Caco-2 (cell line): ENCODE measurements around the gene TEPSIN. TPM values are rescaled to one million over a fixed set of nuclear protein-coding genes. Genes with fewer than 3 reads are reported as not detected.

Experiments used
- BruUV-seq: library from RNA; stranded (reverse); fragments of 400-500 nt; replicated peaks from 2 replicates; lab custom pipeline; 2021; lab: Mats Ljungman, UMichigan
- CTCF ChIA-PET: fragments of 300-600 bp; sonication (Branson Sonifier 250); formaldehyde crosslinking; loops from one replicate; lab custom pipeline; 2022; ENCODE audit warnings: antibody characterized with exemption; lab: Charles Lee
- POLR2A ChIA-PET: fragments of 300-600 bp; sonication (Branson Sonifier 250); formaldehyde crosslinking; loops from one replicate; lab custom pipeline; 2022; ENCODE audit warnings: antibody characterized with exemption; lab: Charles Lee
- DNase-seq, 2 experiments: peaks; one replicate each; pipeline versions ENCODE4 v3.0.0 to v3.0.0-alpha.2; 2020 to 2022
- H3K27me3 ChIP-seq: replicated peaks from 2 replicates; pipeline ENCODE4 v1.6.0; 2011; ENCODE audit warnings: low read length; ENCODE audit not compliant: control insufficient read depth, insufficient read depth
- H3K36me3 ChIP-seq: 2 replicates; pipeline ENCODE4 v1.5.1; 2011; ENCODE audit warnings: low read length; ENCODE audit not compliant: control insufficient read depth, insufficient read depth
- H3K4me1 ChIP-seq: fragments of 250-450 bp; sonication (Bioruptor Pico); 2 replicates; pipeline ENCODE4 v1.5.1; 2020; ENCODE audit warnings: mild to moderate bottlenecking
- H3K4me3 ChIP-seq: 2 replicates; pipeline ENCODE4 v1.5.1; 2011; ENCODE audit warnings: low read depth, mild to moderate bottlenecking, control low read depth, low read length
- H3K9me3 ChIP-seq: fragments of 250-450 bp; sonication (Bioruptor Pico); 2 replicates; pipeline ENCODE4 v1.5.1; 2020; ENCODE audit warnings: mild to moderate bottlenecking, moderate library complexity
- H3K27ac Mint-ChIP-seq: one replicate; pipeline ENCODE4 v1.8.0; 2022; ENCODE audit warnings: mixed read lengths; ENCODE audit not compliant: unreplicated experiment
- H3K27me3 Mint-ChIP-seq: one replicate; pipeline ENCODE4 v1.8.0; 2022; ENCODE audit warnings: mixed read lengths; ENCODE audit not compliant: insufficient read depth, unreplicated experiment
- H3K36me3 Mint-ChIP-seq: one replicate; pipeline ENCODE4 v1.8.0; 2022; ENCODE audit warnings: mild to moderate bottlenecking, mixed read lengths; ENCODE audit not compliant: insufficient read depth, unreplicated experiment
- H3K4me1 Mint-ChIP-seq: one replicate; pipeline ENCODE4 v1.8.0; 2022; ENCODE audit warnings: low read depth, mixed read lengths; ENCODE audit not compliant: unreplicated experiment
- H3K4me3 Mint-ChIP-seq: one replicate; pipeline ENCODE4 v1.8.0; 2022; ENCODE audit warnings: mild to moderate bottlenecking, moderate library complexity, mixed read lengths; ENCODE audit not compliant: unreplicated experiment
- H3K9me3 Mint-ChIP-seq: one replicate; pipeline ENCODE4 v1.8.0; 2022; ENCODE audit warnings: mixed read lengths; ENCODE audit not compliant: unreplicated experiment
- CTCF ChIP-seq, 2 experiments: fragments of 200-600 bp in 1 of 2; IDR thresholded peaks; 1 replicate in 1 of 2; 2 replicates in 1 of 2; pipeline versions ENCODE4 v1.5.1 to v1.8.0; 2011 to 2022; ENCODE audit warnings: antibody characterized with exemption in 1 of 2, control low read depth in 1 of 2, inconsistent platforms in 1 of 2, low read depth in 1 of 2, low read length in 1 of 2, mild to moderate bottlenecking in 1 of 2, moderate library complexity in 1 of 2; ENCODE audit not compliant: insufficient read depth in 1 of 2, severe bottlenecking in 1 of 2, unreplicated experiment in 1 of 2
- intact Hi-C: fragments of 100-400 bp; cut with micrococcal nuclease; formaldehyde crosslinking; loops from one replicate; pipeline ENCODE4 v1.10.0; 2022; ENCODE audit not compliant: unreplicated experiment
- total RNA-seq: library from RNA; stranded (reverse); gene quantifications from 2 replicates; pipeline ENCODE4 v1.2.3, GENCODE V29; 2022

TEPSIN gene
- total RNA-seq, 1 experiment from 2014 or later: 40.3 TPM

GRCh38 chr17:81287152-81287551 lies 48.3 kb upstream of the TEPSIN start:
- intact Hi-C loops: no loop called here
- Histone ChIP-seq H3K27me3 (no peaks in the 10 kb centered on the region), H3K4me1 (no peaks in the 10 kb centered on the region), H3K36me3 (no peaks in the 10 kb centered on the region; the same call in 1 of the 2 replicates), H3K9me3 (no peaks in the 10 kb centered on the region), H3K4me3 (no peak overlapping the region)
- H3K9me3 Mint-ChIP-seq: no peaks in the 10 kb centered on the region
- no peaks in the 10 kb centered on the region for H3K4me1 Mint-ChIP-seq
- no peak overlapping the region for H3K4me3 Mint-ChIP-seq
- no peak for TF ChIP-seq CTCF (IDR thresholded peaks at IDR 0.05; ENCODE audit: insufficient read depth in 1 of 2, low read depth in 1 of 2, low read length in 1 of 2, severe bottlenecking in 1 of 2, unreplicated experiment in 1 of 2)
- ChIA-PET POLR2A (no interaction called here), CTCF (interaction anchor here (1.4 kb wide), 1 partner anchor 198 kb away, joined by 3 read pairs; no protein-coding TSS in a partner anchor)
- H3K27ac Mint-ChIP-seq: no peak overlapping the region
- no peaks in the 10 kb centered on the region for H3K27me3 Mint-ChIP-seq
- no peak for DNase-seq
- H3K36me3 Mint-ChIP-seq: peaks cover 40% of the 10 kb centered on the region
- BruUV-seq: no TSS peak

GRCh38 chr17:81286491-81287145 lies 47.8 kb upstream of the TEPSIN start:
- H3K27ac Mint-ChIP-seq: no peak overlapping the region
- H3K36me3 Mint-ChIP-seq: peaks cover 38% of the 10 kb centered on the region
- no peaks in the 10 kb centered on the region; the same call in 1 of the 2 replicates for H3K36me3 ChIP-seq
- TF ChIP-seq CTCF (IDR thresholded peaks at IDR 0.05; ENCODE audit: insufficient read depth in 1 of 2, low read depth in 1 of 2, low read length in 1 of 2, severe bottlenecking in 1 of 2, unreplicated experiment in 1 of 2): no peak
- POLR2A ChIA-PET: no interaction called here
- H3K4me1 ChIP-seq: no peaks in the 10 kb centered on the region
- DNase-seq: no peak
- no peaks in the 10 kb centered on the region for H3K27me3 ChIP-seq
- H3K4me1 Mint-ChIP-seq: no peaks in the 10 kb centered on the region
- no peaks in the 10 kb centered on the region for H3K9me3 ChIP-seq
- H3K4me3 ChIP-seq: no peak overlapping the region
- H3K4me3 Mint-ChIP-seq: no peak overlapping the region
- no TSS peak for BruUV-seq
- H3K9me3 Mint-ChIP-seq: no peaks in the 10 kb centered on the region
- CTCF ChIA-PET: interaction anchor here (1.4 kb wide), 1 partner anchor 198 kb away, joined by 3 read pairs; no protein-coding TSS in a partner anchor
- H3K27me3 Mint-ChIP-seq: no peaks in the 10 kb centered on the region
- intact Hi-C loops: no loop called here

- intact Hi-C loops: no loop called here
- no peak overlapping the region for H3K27ac Mint-ChIP-seq
- no peaks in the 10 kb centered on the region for H3K27me3 Mint-ChIP-seq
- POLR2A ChIA-PET: no interaction called here
- H3K4me3 ChIP-seq: no peak overlapping the region
- peaks cover 35% of the 10 kb centered on the region for H3K36me3 Mint-ChIP-seq
- no peak for TF ChIP-seq CTCF (IDR thresholded peaks at IDR 0.05; ENCODE audit: insufficient read depth in 1 of 2, low read depth in 1 of 2, low read length in 1 of 2, severe bottlenecking in 1 of 2, unreplicated experiment in 1 of 2)
- CTCF ChIA-PET: no interaction called here
- H3K4me1 Mint-ChIP-seq: no peaks in the 10 kb centered on the region
- H3K4me1 ChIP-seq: no peaks in the 10 kb centered on the region
- H3K9me3 Mint-ChIP-seq: no peaks in the 10 kb centered on the region
- no peaks in the 10 kb centered on the region for H3K27me3 ChIP-seq
- no peak for DNase-seq
- H3K9me3 ChIP-seq: no peaks in the 10 kb centered on the region
- no TSS peak for BruUV-seq
- no peaks in the 10 kb centered on the region; the same call in 1 of the 2 replicates for H3K36me3 ChIP-seq
- no peak overlapping the region for H3K4me3 Mint-ChIP-seq
These were observed 47.0 kb upstream of the TEPSIN start for GRCh38 chr17:81285894-81286293.
